SHP77 (cell line): ENCODE data around the gene BTBD18.
A peak's percentile ranks its signal among the peaks of the same experiment; 100 is the strongest.
"Not testable (repeated sequence)": the region's sequence is repeated elsewhere in the genome, so short reads cannot be mapped to it uniquely, and the experiment has no call there.

Experiments
- DNase-seq, 2 experiments: peaks; one replicate each; lab custom pipeline; 2025; lab: John Stamatoyannopoulos, UW

Gene BTBD18

DNA sequence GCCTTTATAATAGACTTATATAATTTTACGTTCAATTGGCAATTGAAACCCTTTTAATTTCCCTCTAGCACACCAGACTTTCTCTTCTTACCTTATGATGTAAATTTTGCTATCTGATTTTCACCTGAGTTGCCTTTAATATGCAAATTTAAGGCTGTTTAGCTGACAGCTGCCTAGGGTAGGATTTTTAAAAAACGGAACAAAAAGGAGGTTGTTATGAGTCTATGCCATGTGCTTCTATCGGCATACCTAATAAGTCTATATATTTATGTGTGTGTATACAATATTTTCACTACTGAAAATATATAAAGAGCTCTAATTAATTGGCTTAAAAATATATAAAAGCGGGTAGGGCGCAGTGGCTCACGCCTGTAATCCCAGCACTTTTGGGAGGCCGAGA is 22.1 kb downstream of the BTBD18 start:
- DNase-seq, result no peak

DNA sequence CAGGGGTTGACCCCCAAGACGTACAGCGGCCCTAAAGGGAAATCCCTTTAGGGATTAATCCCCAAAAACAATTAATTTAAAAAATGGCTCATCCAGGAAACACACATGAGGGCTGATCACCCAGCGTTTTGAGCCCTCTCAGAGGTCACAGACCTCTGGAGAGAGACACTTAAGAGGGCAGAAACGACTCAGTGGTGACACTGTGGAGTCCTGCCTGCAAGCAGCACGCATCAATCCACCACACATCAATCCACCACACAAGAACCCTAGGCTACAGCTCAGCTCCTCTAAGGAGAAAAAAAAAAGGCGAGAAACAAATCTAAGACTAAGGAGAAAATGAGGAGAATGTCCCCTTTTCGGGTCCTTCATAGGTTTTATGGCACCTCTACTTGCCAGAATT is 22.8 kb downstream of the BTBD18 start:
- DNase-seq, result no peak

DNA sequence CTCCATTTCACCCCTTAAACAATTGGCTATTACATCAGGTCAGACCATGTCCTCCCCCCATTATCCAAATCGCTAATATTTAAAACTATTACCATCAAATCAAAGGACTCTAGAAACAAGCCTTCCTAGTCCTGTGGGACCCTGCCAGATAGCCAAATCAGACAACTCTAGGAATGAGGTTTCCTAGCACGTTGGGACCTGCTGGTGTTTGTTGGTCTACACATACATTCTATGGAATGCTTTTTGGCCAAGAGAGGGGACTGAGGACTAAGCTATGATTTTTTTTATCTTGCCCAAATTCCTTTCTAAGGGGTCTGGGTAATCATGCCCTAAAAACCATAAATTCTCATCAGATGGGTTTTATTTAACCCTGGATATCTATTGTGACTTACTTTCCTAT is 24.4 kb downstream of the BTBD18 start:
- DNase-seq, result no peak

DNA sequence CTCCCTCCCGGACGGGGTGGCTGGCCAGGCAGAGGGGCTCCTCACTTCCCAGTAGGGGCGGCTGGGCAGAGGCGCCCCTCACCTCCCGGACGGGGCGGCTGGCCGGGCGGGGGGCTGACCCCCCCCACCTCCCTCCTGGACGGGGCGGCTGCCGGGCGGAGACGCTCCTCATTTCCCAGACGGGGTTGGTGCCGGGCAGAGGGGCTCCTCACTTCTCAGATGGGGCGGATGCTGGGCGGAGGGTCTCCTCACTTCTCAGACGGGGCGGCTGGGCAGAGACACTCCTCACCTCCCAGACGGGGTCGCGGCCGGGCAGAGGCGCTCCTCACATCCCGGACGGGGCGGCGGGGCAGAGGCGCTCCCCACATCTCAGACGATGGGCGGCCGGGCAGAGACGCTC is 34.9 kb downstream of the BTBD18 start:
- DNase-seq, result not testable (repeated sequence)

DNA sequence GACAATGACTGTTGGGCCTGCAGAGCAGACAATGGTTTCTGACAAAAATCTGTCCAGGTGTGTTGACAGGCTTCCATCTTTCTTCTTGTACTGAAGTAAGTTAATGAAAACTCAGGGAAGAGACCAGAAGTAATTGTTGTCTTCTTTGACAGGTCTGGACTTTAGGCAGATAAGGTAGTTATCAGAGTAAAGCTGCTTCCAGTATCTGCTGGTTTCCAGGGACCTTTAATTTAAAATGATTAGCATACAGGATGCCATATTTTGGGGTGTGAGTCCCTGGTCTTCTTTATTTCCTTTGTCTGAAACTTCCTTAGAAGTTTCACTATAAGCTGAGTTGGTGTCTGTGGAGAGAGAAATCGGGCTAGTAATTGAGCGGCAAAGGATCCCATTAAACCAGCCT is 37.8 kb downstream of the BTBD18 start:
- DNase-seq, result no peak

DNA sequence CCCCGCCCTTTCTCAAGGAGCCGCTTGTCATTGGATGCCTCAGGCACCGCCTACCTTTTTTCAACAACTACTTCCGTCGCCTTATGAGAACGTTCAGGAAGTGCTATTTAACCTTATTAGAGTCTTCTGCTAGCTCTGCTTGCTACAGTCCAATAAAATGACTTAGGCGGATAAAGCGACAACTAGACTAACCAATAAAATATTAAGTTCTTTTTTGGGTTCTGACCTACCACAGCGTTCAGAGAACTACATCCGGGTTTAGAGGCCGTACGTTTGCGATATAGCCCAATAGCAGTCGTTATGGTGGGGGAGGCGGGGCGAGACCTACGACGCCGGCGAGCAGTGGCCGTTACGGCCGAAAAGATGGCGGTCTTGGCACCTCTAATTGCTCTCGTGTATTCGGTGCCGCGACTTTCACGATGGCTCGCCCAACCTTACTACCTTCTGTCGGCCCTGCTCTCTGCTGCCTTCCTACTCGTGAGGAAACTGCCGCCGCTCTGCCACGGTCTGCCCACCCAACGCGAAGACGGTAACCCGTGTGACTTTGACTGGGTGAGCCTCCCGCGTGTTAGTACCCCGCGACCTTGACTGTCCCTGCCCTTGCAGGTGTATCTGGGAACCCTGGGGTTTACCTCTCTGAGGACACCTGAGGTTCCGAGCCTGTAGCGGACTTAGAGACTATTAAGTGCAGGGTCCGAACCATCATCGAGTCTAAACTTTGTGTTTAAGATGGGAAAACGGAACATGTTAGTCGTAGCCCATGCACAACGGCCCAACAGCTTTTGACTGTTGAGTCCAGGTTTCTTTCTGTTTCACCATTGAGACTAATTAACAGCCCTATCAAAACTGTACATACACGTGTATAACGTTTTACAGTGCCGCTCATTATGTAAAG is 39.1 kb downstream of the BTBD18 start, which contains the start of gene TMX2:
TMX2 (plus strand) TSS at position 338 of the 895 bp plus-strand sequence; CDS start at position 364, 26 bp downstream.
- peak; percentile 93 to 97 for DNase-seq

DNA sequence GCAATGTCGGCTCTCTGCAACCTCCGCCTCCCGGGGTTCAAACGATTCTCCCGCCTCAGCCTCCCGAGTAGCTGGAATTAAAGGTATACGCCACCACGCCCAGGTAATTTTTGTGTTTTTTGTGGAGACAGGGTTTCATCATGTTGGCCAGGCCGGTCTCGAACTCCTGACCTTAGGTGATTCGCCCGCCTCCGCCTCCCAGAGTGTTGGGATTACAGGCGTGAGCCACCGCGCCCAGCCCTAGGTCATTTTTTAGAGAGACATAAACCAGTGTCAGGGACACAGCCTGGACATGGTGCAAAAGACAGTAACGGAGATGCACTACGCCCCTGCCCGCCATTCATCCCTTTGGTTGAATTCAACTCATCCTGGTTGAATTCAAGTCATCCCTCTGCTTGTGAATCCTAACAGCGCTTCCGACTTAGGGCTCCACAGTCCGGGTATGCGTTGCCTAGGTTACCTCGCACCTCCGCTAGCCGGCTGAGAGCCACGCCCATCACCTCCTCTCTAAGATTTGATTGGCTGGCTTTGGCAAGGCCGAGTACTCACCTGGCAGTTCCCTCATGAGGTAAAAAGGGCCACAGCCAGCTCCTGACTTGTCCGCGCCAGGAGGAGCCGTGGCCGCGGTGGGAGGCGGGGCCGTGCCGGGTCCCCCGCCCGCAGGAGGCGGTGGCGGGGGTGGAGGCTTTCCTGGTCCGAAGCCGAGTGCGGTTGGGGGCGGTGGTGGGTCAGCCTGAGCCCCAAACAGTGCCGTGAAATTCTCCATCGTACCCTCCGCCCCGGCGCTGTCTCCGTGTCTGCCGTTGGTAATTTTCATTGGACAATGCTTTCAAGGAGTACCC is 40.0 kb downstream of the BTBD18 start, which contains the start of gene MED19:
MED19 (minus strand) TSS at position 802 of the 842 bp plus-strand sequence; CDS start at position 766, 36 bp downstream.
- peak; percentile 41 to 59 for DNase-seq

DNA sequence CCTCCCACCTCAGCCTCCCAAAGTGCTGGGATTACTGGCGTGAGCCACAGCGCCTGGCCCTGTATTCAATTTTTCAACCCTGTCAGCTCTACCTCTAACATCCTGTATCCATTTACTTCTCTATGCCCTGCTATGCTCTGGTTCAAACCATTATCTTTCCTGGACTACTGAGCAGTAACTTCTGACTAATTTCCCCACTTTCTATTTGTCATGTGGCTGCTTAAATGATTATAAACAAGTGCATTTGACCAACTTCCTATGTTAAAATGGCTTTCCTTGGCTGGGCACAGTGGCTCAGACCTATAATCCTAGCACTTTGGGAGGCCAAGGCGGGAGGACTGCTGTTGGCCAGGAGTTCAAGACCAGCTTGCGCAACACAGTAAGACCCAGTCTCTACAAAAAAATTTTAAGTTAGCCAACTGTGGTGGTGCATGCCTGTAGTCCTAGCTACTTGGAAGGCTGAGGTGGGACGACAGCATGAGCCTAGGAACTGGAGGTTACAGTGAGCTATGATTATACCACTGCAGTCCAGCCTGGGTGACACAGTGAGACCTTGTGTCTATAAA is 41.7 kb downstream of the BTBD18 start:
- DNase-seq, result no peak

DNA sequence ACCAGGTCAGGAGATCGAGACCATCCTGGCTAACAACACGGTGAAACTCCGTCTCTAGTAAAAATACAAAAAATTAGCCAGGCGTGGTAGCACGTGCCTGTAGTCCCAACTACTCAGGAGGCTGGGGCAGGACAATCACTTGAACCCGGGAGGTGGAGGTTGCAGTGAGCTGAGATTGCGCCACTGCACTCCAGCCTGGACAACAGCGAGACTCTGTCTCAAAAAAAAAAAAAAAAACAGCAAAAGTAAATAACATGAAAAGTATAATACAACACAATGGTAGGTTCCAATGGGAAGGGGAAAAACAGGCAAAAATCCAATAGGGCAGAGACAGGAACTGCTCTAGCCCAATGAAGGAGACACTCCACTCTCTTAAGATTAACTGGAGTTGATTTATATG is 46.2 kb downstream of the BTBD18 start:
- not testable (repeated sequence) for DNase-seq

DNA sequence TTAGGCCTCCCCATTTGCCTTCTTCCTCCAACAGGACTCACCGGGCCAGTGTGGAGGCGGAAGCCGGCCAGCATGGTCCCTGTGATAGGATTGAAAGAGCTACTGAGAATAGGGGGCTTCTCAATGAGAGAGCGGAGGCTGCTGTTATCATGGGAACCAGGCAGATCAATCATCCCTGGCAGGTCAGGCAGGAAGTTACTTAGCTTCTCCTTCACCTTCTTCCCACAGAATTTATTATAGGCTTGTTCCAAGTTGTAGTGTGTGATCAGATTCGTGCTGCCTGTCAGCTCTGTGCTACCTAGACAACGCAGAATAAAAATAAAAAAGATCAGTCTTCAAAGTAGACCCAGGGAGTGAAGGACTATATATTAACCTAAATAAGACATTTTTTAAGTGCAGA is 46.7 kb downstream of the BTBD18 start:
- no peak for DNase-seq

DNA sequence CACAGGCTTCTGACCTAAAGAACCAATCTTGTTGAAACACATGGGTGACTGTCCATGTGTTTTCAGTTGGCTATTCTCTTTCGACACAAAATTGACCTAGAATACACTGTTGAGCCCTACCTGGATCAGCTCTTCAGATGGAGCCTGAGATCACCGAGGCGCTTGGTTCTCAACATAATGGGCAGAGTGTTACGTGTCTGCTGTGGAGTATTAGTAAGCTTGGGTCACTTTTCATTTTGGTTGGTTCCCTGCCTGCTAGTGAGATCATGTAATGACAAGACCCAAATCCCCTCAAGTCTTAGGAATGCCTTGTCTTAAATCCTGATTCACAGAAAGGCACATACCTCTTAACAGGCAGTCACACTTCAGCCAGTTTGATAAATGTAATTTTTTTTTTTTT is 48.3 kb downstream of the BTBD18 start:
- no peak for DNase-seq

DNA sequence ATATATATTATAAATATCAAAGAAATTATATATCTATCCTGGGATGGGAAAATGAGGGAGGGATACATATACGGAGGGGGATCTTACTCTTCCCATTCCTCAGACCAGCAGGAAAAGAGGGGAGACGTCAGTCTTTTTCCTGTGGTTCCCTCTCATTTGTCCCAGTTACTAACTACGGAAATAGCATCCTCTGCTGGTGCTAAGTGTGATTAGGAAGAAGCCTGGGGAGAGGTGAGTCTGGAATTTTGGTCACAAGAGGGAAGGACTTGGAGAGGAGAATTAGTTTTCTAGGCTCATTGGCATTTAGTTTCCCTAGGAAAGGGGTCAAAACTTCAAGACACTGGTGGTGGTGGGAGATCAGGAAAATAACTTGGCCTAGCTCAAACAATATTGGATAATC is 51.2 kb downstream of the BTBD18 start:
- no peak for DNase-seq

DNA sequence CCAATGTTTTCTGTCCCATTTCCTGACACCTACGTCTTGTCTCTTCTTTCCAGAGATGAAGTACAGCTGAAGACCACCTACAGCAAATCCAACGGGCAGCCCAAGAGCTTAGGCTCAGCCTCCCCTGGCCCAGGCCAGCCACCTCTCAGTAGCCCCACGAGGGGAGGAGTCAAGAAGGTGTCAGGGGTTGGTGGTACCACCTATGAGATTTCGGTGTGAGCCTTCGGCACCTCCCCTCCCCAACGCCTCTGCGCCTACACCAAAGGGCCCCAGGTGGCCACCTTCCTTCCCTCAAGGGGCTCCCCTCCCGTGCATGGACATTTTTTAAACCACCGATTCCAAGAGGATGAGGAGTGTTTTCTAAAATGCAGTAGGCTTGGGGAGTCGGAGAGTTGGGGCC is 51.8 kb downstream of the BTBD18 start:
- DNase-seq, result no peak

DNA sequence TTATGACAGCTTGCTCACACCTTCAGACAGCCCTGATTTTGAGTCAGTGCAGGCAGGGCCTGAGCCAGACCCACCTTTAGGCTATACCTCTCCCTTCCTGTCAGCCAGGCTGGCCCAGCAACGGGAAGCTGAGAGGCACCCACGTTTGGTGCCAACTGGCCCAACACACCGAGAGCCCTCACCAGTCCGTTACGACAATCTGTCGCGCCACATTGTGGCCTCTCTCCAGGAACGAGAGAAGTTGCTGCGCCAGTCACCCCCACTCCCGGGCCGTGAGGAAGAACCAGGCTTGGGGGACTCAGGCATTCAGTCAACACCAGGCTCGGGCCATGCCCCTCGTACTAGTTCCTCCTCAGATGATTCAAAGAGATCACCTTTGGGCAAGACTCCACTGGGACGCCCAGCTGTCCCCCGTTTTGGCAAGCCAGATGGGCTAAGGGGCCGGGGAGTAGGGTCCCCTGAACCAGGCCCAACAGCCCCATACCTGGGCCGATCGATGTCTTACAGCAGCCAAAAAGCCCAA is 52.7 kb downstream of the BTBD18 start:
- no peak for DNase-seq
